Tibial artery (tissue), 4 donors: ENCODE results near the gene HS6ST2.

Source experiments
- DNase-seq, 2 donors: peaks; one replicate each; pipeline ENCODE4 v3.0.0-alpha.2; 2019
- H3K27ac ChIP-seq, 2 donors: fragments of 200-600 bp; sonication (generic) in 1 of 2; 1 replicate in 1 of 2; 2 replicates in 1 of 2; pipeline ENCODE4 v1.5.1; 2018 to 2019; ENCODE audit warnings: mild to moderate bottlenecking in 1 of 2
- H3K27me3 ChIP-seq, 2 donors: fragments of 200-600 bp; sonication (generic) in 1 of 2; one replicate each; pipeline versions ENCODE4 v1.5.1 to v1.6.0; 2016 to 2019
- H3K36me3 ChIP-seq, 3 donors: fragments of 200-600 bp; sonication (generic) in 2 of 3; one replicate each; pipeline ENCODE4 v1.5.1; 2016 to 2019; ENCODE audit warnings: mild to moderate bottlenecking in 2 of 3
- H3K4me1 ChIP-seq, 4 donors: fragments of 200-600 bp; sonication (generic) in 2 of 4; 1 replicate in 3 of 4; 2 replicates in 1 of 4; pipeline ENCODE4 v1.5.1; 2016 to 2019
- H3K4me3 ChIP-seq, 2 donors: fragments of 200-600 bp; sonication (generic) in 1 of 2; 1 replicate in 1 of 2; 2 replicates in 1 of 2; pipeline ENCODE4 v1.5.1; 2018 to 2019; ENCODE audit warnings: mild to moderate bottlenecking in 2 of 2
- H3K9me3 ChIP-seq, 3 donors: fragments of 200-600 bp; sonication (generic) in 1 of 3; one replicate each; pipeline ENCODE4 v1.5.1; 2016 to 2019
- intact Hi-C: fragments of 100-400 bp; cut with DNase I; formaldehyde crosslinking; loops from one replicate; pipeline ENCODE4 v1.15.0; 2023; ENCODE audit warnings: low total_unique reads
- TF ChIP-seq, protein P1 (sequence below), 2 experiments: fragments of 200-600 bp in 1 of 2; fragments of 450-650 bp in 1 of 2; IDR thresholded peaks; one replicate each; pipeline ENCODE4 v1.5.1; 2017 to 2019; ENCODE audit warnings: antibody characterized with exemption in 2 of 2, mild to moderate bottlenecking in 1 of 2, moderate library complexity in 1 of 2

Gene HS6ST2

DNA sequence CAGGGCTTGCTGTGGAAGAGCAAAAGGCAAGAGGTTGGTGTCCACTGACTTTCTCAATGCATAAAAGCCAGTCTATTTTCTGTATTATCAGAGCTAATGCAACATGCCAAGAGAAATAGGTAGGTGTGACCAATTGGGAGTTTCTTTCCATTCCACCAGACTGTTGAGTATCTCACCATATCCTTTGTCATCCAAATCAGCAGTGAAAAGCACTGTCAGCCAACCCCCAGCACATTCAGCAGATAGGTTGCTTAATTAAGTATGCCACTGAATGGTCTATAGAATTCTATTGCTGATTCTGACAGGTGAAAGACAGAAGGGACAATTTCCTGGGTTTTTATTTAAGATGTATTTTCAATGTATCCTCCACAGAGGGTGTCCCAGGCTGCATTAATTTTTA lies 139.8 kb downstream of the HS6ST2 start:
- no peak for DNase-seq
- no peaks in the 10 kb centered on the region for H3K4me1 ChIP-seq

DNA sequence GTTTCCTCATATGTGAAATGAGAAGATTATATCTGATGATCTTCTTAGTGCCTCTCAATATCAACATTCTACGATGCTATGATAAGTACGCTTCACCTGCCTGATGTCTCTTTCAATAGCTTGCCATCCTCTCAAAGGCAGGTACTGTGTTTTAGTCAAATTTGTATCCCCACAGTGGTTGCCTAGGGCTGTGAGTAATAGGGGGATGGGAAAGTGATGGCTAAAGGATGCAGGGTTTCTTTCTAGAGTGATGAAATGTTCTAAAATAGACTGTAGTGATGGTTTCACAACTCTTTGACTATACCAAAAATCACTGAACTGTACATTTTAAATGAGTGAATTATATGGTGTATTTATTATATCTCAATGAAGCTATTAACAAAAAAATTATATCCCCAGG lies 142.8 kb downstream of the HS6ST2 start:
- H3K27me3 ChIP-seq, result no peaks in the 10 kb centered on the region
- no peaks in the 10 kb centered on the region for H3K9me3 ChIP-seq
- DNase-seq, result no peak
- H3K36me3 ChIP-seq, result no peaks in the 10 kb centered on the region
- no peak overlapping the region for H3K27ac ChIP-seq
- H3K4me3 ChIP-seq, result no peak overlapping the region
- intact Hi-C loops, result no loop called here
- H3K4me1 ChIP-seq, result no peaks in the 10 kb centered on the region
- TF ChIP-seq, protein P1, sequence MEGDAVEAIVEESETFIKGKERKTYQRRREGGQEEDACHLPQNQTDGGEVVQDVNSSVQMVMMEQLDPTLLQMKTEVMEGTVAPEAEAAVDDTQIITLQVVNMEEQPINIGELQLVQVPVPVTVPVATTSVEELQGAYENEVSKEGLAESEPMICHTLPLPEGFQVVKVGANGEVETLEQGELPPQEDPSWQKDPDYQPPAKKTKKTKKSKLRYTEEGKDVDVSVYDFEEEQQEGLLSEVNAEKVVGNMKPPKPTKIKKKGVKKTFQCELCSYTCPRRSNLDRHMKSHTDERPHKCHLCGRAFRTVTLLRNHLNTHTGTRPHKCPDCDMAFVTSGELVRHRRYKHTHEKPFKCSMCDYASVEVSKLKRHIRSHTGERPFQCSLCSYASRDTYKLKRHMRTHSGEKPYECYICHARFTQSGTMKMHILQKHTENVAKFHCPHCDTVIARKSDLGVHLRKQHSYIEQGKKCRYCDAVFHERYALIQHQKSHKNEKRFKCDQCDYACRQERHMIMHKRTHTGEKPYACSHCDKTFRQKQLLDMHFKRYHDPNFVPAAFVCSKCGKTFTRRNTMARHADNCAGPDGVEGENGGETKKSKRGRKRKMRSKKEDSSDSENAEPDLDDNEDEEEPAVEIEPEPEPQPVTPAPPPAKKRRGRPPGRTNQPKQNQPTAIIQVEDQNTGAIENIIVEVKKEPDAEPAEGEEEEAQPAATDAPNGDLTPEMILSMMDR (IDR thresholded peaks at IDR 0.05), result no peak

More for the DNA sequence above, 139.8 kb downstream of the HS6ST2 start:
- Histone ChIP-seq H3K27me3 (no peaks in the 10 kb centered on the region), H3K9me3 (no peaks in the 10 kb centered on the region), H3K36me3 (no peaks in the 10 kb centered on the region), H3K27ac (no peak overlapping the region), H3K4me3 (no peak overlapping the region)
- intact Hi-C loops, result no loop called here
- TF ChIP-seq, protein P1 (IDR thresholded peaks at IDR 0.05), result no peak

DNA sequence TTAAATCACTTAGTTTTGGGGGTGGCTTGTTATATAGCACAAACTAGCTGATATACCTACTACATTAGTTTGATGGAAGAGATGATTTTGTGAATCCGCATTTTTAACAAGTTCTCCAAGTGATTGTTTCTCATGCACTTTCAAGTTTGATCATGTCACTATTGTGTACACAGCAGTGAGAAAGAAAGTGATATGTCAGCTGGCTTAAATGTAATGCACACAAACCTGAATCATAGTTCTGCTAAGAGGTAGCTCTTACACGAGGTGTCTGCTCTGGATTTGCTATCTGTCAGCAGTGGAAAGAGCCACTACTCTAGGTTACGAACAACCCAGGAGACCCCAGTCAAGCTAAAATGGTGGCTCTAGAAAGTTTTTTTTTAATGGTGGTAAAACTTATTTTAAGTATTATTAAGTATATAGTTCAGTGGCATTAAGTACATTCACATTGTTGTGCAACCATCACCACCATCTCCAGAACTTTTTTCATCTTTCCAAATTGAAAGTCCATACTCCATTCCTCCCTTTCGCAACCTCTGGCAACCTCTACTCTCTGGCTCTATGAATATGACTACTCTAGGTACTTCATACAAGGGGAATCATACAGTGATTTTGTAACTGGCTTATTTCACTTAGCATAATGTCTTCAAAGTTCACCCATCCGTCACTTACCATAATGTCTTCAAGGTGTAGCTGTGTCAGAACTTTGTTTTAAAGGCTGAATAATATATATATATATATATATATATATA lies 147.3 kb downstream of the HS6ST2 start:
- TF ChIP-seq, protein P1 (IDR thresholded peaks at IDR 0.05), result no peak
- Histone ChIP-seq H3K4me3 (no peak overlapping the region), H3K27ac (no peak overlapping the region), H3K36me3 (no peaks in the 10 kb centered on the region), H3K27me3 (no peaks in the 10 kb centered on the region), H3K4me1 (no peaks in the 10 kb centered on the region), H3K9me3 (no peaks in the 10 kb centered on the region)
- DNase-seq, result no peak
- intact Hi-C loops, result no loop called here

DNA sequence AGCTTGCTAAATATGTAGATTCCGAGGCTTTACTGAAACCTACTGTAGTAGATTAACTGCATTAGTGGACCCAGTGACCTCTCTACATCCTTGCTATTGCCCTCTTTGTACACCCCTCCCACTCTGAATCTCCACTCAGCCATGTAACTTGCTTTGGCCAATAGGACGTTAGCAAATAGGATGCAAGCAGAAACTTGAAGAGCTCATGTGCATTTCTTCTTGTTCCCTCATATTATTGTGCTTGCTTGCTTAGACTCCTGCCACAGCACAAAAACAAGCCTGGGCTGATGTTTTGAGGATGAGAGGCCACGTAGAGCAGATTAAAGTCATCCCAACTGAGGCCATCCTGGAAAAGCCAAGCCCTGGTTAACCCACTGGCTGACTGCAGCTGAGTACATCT lies 147.9 kb downstream of the HS6ST2 start:
- H3K9me3 ChIP-seq, result no peaks in the 10 kb centered on the region
- intact Hi-C loops, result no loop called here
- no peak for DNase-seq
- H3K36me3 ChIP-seq, result no peaks in the 10 kb centered on the region
- H3K27me3 ChIP-seq, result no peaks in the 10 kb centered on the region
- H3K4me3 ChIP-seq, result no peak overlapping the region
- TF ChIP-seq, protein P1 (IDR thresholded peaks at IDR 0.05), result no peak
- H3K27ac ChIP-seq, result no peak overlapping the region
- H3K4me1 ChIP-seq, result no peaks in the 10 kb centered on the region

DNA sequence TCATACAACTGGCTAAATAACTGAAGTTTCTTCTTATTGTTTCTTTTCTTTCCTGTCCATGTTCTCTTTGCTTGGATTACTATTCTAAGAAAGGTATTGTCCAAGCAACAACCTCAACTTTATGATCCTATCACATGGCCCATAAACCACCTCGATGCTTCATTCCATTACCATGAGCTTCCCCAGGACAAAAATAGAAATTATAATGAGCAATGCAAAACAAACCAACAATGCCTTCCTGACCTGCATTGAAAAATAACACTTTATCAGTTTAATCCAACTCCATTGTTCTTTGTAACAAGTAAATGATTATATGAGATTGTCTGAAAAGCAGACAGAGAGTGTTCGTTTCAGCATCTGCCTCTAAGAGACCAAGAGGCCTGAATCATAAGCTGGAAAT lies 148.8 kb downstream of the HS6ST2 start:
- Histone ChIP-seq H3K27me3 (no peaks in the 10 kb centered on the region), H3K4me3 (no peak overlapping the region), H3K9me3 (no peaks in the 10 kb centered on the region), H3K27ac (no peak overlapping the region), H3K4me1 (no peaks in the 10 kb centered on the region), H3K36me3 (no peaks in the 10 kb centered on the region)
- DNase-seq, result no peak
- intact Hi-C loops, result no loop called here
- TF ChIP-seq, protein P1 (IDR thresholded peaks at IDR 0.05), result no peak
